ENCODE results near the gene GPR42.

The GPR42 gene

DNA sequence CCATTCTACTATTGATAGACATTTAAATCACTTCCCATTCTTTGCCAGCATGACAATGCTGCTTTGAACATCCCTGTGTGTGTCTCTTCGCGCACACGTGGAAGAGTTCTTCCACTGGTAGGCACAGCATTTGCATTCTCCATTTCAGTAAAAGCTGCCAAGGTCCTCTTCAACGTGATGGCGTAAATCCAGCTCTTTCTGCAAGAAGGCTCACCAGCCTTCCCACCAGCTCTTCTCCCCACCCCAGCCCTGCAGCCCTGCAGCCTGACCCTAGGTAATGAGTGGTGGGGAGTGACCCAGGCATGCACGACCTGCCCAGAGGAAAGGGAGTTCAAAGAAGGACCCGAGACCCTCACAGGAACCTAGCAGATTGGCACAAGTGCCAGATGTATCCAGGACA lies 45.5 kb downstream of the GPR42 start:
- POLR2A ChIA-PET, result interaction anchor here (0.6 kb wide), 1 partner anchor 14 kb away, joined by 3 read pairs; no protein-coding TSS in a partner anchor
- DNase-seq (ENCODE audit: extremely low spot score), result no peak
- CTCF ChIA-PET, result interaction anchor here (2.0 to 4.1 kb wide), 4 partner anchors 14 to 79 kb away, joined by 6 to 27 read pairs (median 12); no protein-coding TSS in a partner anchor
- TF ChIP-seq, protein P1, sequence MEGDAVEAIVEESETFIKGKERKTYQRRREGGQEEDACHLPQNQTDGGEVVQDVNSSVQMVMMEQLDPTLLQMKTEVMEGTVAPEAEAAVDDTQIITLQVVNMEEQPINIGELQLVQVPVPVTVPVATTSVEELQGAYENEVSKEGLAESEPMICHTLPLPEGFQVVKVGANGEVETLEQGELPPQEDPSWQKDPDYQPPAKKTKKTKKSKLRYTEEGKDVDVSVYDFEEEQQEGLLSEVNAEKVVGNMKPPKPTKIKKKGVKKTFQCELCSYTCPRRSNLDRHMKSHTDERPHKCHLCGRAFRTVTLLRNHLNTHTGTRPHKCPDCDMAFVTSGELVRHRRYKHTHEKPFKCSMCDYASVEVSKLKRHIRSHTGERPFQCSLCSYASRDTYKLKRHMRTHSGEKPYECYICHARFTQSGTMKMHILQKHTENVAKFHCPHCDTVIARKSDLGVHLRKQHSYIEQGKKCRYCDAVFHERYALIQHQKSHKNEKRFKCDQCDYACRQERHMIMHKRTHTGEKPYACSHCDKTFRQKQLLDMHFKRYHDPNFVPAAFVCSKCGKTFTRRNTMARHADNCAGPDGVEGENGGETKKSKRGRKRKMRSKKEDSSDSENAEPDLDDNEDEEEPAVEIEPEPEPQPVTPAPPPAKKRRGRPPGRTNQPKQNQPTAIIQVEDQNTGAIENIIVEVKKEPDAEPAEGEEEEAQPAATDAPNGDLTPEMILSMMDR (IDR thresholded peaks at IDR 0.05; ENCODE audit: control extremely low read depth, extremely low read depth, low read depth, missing control alignments), result no peak

DNA sequence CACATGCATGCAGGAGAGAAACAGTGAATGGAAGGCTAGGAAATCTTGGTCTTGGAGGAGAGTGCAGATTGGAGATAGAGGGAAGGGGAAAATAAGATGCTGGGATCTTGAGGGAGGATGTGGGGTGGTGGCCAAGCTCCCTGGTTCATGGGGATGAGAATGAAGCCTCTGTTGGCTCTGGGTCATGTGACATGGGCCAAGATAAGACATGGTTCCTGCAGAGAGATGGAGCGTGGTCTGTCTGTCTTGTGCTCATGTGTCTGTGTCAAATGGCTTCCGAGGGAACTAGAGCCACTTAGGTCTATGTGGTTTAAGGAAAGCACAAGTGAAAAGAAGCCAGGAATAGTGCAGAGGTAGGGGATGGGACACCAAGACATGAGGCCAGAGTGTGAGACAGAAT lies 46.4 kb downstream of the GPR42 start:
- DNase-seq (ENCODE audit: extremely low spot score), result no peak
- TF ChIP-seq, protein P1 (IDR thresholded peaks at IDR 0.05; ENCODE audit: control extremely low read depth, extremely low read depth, low read depth, missing control alignments), result no peak
- CTCF ChIA-PET, result interaction anchor here (0.8 to 4.1 kb wide), 10 partner anchors 10 to 92 kb away, joined by 3 to 27 read pairs (median 3); partner anchors contain the start of gene FFAR2
- POLR2A ChIA-PET, result interaction anchor here (2.2 kb wide), 1 partner anchor 9 kb away, joined by 7 read pairs; no protein-coding TSS in a partner anchor

DNA sequence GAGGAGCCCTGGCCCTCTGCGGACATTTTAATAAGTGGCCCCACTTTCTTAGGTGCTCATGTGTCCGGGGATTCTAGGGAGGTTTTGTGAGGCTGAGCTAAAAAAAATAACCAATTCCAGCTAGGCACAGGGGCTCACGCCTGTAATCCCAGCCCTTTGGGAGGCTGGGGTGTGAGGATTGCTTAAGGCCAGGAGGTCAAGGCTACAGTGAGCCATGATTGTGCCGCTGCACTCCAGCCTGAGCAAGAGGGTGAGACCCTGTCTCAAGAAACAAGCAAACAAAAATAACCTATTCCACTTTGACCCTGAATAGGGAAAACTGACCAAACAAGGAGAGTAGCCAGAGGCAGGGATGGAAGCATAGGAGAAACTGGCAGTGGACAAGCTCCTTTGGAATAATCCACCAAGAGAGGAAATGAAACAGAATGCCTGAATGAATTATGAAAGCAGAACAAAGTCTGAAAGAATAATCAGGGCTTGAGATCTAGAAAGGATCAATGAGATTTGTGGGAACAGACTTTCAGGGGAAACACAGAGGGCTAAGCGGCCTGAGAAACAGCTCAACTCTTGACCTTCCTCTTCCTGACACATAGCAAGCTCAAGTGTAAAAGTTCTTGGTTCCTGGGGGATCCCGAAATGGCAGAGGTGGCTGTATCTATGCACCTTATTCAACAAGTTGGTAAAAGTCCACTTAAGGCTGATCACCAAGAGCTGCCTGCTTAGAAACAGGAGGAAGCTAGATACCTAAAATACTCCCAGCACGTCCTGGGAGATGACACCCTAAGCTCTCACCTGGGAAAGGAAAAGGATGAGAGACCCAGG lies 47.1 kb downstream of the GPR42 start:
- DNase-seq (ENCODE audit: extremely low spot score), result peak; percentile 67
- CTCF ChIA-PET, result interaction anchor here (0.8 to 4.1 kb wide), 17 partner anchors 9 to 91 kb away, joined by 3 to 27 read pairs (median 5); partner anchors contain the start of gene FFAR2
- POLR2A ChIA-PET, result interaction anchor here (1.0 to 2.2 kb wide), 2 partner anchors 9 to 12 kb away, joined by 4 to 7 read pairs; no protein-coding TSS in a partner anchor
- TF ChIP-seq, protein P1 (IDR thresholded peaks at IDR 0.05; ENCODE audit: control extremely low read depth, extremely low read depth, low read depth, missing control alignments), result no peak

DNA sequence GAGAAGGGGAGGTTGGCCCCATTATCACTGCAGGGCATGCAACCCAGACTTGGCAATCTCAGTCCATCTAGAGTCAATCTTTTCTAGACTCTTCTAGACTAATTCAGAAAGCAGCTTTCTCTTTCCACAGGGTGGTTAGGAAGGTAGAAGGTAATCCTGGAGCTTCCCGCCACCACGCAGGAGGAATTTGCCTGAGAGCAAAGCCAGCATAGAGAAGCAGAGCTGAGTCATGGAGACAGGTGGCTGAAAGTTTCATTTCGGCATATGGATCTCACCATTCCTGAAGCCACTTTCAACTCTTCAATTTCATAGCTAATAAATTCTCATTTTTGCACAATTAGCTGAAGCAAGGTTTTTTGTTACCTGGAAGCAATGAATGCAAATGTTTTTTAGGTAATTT lies 48.2 kb downstream of the GPR42 start:
- TF ChIP-seq, protein P1 (IDR thresholded peaks at IDR 0.05; ENCODE audit: control extremely low read depth, extremely low read depth, low read depth, missing control alignments), result no peak
- CTCF ChIA-PET, result interaction anchor here (0.8 to 4.1 kb wide), 9 partner anchors 15 to 87 kb away, joined by 3 to 27 read pairs (median 6); no protein-coding TSS in a partner anchor

DNA sequence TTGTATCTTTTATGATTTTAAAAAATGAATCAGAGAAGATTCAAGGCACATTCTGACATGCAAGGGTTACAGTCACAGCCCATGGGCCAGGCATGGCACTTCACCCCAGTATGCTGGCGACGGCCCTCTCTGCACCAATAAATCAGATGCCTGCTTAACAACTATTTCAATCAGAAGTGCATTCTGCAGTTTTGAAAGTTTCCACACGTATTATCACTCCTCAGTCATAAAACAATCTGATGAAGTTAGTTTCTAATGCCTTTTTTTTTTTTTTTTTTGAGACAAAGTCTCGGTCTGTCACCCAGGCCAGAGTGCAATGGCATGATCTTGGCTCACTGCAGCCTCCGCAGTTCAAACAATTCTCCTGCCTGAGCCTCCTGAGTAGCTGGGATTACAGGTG lies 48.9 kb downstream of the GPR42 start:
- POLR2A ChIA-PET, result interaction anchor here (1.0 kb wide), 1 partner anchor 11 kb away, joined by 4 read pairs; no protein-coding TSS in a partner anchor
- CTCF ChIA-PET, result interaction anchor here (1.0 to 2.1 kb wide), 13 partner anchors 9 to 87 kb away, joined by 3 to 7 read pairs (median 4); partner anchors contain the start of gene FFAR2
- TF ChIP-seq, protein P1 (IDR thresholded peaks at IDR 0.05; ENCODE audit: control extremely low read depth, extremely low read depth, low read depth, missing control alignments), result no peak
- DNase-seq (ENCODE audit: extremely low spot score), result no peak

More for the DNA sequence above, 48.2 kb downstream of the GPR42 start:
- POLR2A ChIA-PET, result interaction anchor here (1.0 to 2.2 kb wide), 2 partner anchors 10 to 13 kb away, joined by 4 to 7 read pairs; no protein-coding TSS in a partner anchor
- no peak for DNase-seq (ENCODE audit: extremely low spot score)

DNA sequence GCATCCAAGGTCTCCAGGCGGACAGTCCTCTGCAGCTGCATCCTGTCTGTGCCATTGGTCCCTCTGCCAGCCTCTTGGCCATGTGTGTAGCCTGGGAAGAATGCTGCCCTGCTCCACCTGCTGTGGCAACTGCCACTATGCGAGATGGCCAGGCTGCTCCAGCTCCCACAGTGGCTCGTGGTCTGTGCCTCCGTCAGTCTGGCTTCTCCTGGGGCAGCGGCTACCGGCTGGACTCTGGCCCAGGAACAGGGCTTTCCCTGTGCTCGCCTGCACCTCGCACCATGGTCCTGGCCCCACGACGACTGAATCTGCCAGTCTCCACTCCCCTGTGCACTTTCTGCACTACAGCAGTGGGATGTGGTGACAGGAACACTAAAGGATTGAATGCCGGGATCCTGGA lies 50.5 kb downstream of the GPR42 start:
- DNase-seq (ENCODE audit: extremely low spot score), result no peak
- TF ChIP-seq, protein P1 (IDR thresholded peaks at IDR 0.05; ENCODE audit: control extremely low read depth, extremely low read depth, low read depth, missing control alignments), result no peak
- POLR2A ChIA-PET, result no interaction called here
- CTCF ChIA-PET, result interaction anchor here (1.0 to 1.9 kb wide), 6 partner anchors 10 to 74 kb away, joined by 3 to 8 read pairs (median 6); no protein-coding TSS in a partner anchor
